Activated naive CD8-positive, alpha-beta T cell treated with anti-CD3 and anti-CD28 coated beads, Interleukin-2, amount 50 U/mL, for 16 hours (primary cell): Measurements from ENCODE around the gene GLG1.
"Not testable (repeated sequence)": the region's sequence is repeated elsewhere in the genome, so short reads cannot be mapped to it uniquely, and the experiment has no call there.

Experiments
- DNase-seq: peaks from one replicate; pipeline ENCODE4 v3.0.0-alpha.2; 2020; ENCODE audit warnings: low read depth, low spot score

The GLG1 gene

GRCh38 chr16:74443624-74444346 lies 163.1 kb downstream of the GLG1 start:
- DNase-seq: not testable (repeated sequence)

GRCh38 chr16:74439685-74440084 lies 167.2 kb downstream of the GLG1 start:
- no peak for DNase-seq

- no peak for DNase-seq
These were observed 168.4 kb downstream of the GLG1 start for GRCh38 chr16:74438492-74438979.

GRCh38 chr16:74431516-74431915 lies 175.4 kb downstream of the GLG1 start:
- no peak for DNase-seq

GRCh38 chr16:74430036-74430712 lies 176.7 kb downstream of the GLG1 start:
- DNase-seq: not testable (repeated sequence)

- DNase-seq: not testable (repeated sequence)
These were observed 178.4 kb downstream of the GLG1 start for GRCh38 chr16:74428493-74428892.

- not testable (repeated sequence) for DNase-seq
These were observed 181.2 kb downstream of the GLG1 start for GRCh38 chr16:74425751-74426150.

GRCh38 chr16:74423721-74424120 lies 183.2 kb downstream of the GLG1 start:
- not testable (repeated sequence) for DNase-seq

- DNase-seq: not testable (repeated sequence)
These were observed 184.8 kb downstream of the GLG1 start for GRCh38 chr16:74422086-74422485.

- DNase-seq: not testable (repeated sequence)
These were observed 185.5 kb downstream of the GLG1 start for GRCh38 chr16:74421482-74421785.

GRCh38 chr16:74420612-74421481 lies 186.1 kb downstream of the GLG1 start, which contains the start of gene CLEC18B:
CLEC18B (minus strand) TSS chr16:74421478; CDS start chr16:74421270, 208 bp downstream.
- not testable (repeated sequence) for DNase-seq

- DNase-seq: not testable (repeated sequence)
These were observed 187.1 kb downstream of the GLG1 start for GRCh38 chr16:74419811-74420210.

- not testable (repeated sequence) for DNase-seq
These were observed 189.0 kb downstream of the GLG1 start for GRCh38 chr16:74417897-74418296.

GRCh38 chr16:74413920-74414319 lies 193.0 kb downstream of the GLG1 start:
- DNase-seq: not testable (repeated sequence)

GRCh38 chr16:74413485-74413884 lies 193.4 kb downstream of the GLG1 start:
- DNase-seq: not testable (repeated sequence)

GRCh38 chr16:74412775-74413390 lies 194.0 kb downstream of the GLG1 start:
- DNase-seq: not testable (repeated sequence)

GRCh38 chr16:74412138-74412774 lies 194.7 kb downstream of the GLG1 start:
- DNase-seq: not testable (repeated sequence)

GRCh38 chr16:74410981-74411380 lies 195.9 kb downstream of the GLG1 start:
- not testable (repeated sequence) for DNase-seq

GRCh38 chr16:74410057-74410957 lies 196.6 kb downstream of the GLG1 start:
- not testable (repeated sequence) for DNase-seq
